Embryonic facial prominence (tissue), 1 donor: Measurements from ENCODE around the gene WDR83.
"Not testable (repeated sequence)": the region's sequence is repeated elsewhere in the genome, so short reads cannot be mapped to it uniquely, and the experiment has no call there.

Experiments
- DNase-seq: peaks from one replicate; pipeline ENCODE4 v3.0.0-alpha.2; 2016; ENCODE audit errors: extremely low spot score

WDR83 gene

DNA sequence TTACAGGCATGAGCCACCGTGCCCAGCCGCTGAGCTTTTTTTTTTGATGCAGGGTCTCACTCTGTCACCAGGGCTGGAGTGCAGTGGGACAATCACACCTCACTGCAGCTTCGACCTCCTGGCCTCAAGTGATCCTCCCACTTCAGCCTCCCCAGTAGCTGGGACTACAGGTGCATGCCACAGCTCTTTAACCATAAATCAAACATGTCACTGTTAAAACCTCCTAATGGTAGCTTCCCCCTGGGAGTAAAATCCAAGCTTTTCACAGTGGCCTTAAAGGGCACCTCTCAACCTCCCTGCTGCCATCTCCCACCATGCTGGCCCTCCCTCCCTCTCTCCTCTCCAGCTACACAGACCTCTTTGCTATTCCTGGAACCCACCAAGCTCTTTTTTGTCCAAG lies 19.2 kb downstream of the WDR83 start:
- DNase-seq = no peak

DNA sequence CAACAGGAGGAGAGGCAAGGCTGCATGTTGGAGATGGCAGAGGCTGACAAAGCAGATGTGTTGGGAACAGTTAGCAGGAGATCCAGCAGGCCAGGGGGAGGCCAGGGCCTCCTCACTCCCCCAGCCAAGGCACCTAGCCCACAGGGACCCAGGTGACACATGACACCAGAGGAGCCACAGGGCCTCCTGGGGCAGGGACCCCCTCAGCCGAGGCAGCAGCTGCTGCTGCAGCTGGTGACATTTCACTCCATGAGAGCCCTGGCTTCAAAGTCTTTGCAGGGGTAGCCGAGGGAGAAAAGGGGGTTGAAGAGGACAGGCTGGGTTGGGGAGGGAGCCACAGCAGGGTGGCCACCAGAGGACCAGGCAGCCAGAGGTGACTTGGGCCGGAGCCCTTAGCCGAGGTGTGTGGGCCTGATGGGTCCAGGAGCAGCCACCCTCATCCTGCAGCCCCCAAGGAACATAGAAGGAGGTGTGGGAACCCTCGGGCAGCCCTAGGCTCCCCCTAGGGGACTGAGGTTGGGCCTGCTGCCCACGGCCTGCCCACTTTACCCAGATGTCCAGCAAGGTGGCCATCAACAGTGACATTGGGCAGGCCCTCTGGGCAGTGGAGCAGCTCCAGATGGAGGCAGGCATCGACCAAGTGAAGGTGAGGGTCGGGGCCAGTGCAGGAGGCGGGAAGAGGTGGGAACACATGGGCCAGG lies 21.0 kb downstream of the WDR83 start, which contains the start of gene GNG14:
Gene GNG14 (plus strand): TSS at position 503 of the 701 bp plus-strand sequence. CDS start 51 bp downstream, at position 554.
- DNase-seq = no peak

DNA sequence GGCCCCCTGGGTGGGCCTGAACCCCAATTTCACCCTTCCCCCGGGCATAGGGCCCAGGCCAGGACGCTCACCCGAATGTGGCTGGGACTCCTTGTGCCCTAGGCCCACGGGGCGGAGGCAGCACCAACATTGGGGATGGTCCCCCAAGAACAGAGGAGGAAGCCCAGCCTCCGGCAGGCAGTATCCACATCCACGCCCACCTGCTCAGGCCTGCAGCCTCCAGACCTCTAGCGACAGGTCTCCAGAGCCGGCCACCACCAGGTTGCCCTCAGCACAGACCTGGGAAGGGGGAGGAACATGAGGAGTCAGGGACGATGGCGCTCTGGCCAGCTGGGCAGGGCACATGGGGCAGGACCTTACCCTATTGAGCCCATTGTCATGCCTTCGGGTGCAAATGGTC lies 22.4 kb downstream of the WDR83 start:
- no peak for DNase-seq

DNA sequence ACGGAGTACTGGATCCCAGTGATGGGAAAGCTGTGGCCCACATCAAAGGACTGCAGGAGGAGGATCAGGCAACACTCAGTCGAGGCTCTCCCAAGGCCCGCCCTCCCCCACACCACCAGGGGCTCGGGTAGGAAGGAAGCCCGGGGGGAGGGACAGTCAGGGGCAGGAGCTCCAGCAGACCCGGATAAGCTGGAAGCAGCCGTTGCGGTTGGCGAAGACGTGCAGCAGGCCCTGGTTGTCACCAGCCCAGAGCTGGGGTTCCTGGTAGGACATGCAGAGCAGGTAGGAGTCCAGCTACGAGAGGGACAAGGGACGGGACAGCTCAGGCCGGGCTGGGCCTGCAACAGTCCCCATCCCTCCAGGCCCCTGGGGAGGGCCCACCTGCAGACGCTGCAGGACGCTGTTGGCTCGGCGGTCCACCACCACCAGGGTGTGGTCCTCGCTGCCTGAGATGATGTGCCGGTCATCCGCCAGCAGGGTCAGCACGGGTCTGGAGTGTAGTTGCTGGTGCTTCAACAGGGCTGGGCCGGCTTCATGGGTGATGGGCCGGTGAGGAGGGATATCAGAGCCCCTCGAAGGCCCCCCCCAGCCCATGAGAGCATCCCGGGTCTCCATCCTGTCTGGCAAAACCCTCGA lies 23.1 kb downstream of the WDR83 start:
- no peak for DNase-seq

DNA sequence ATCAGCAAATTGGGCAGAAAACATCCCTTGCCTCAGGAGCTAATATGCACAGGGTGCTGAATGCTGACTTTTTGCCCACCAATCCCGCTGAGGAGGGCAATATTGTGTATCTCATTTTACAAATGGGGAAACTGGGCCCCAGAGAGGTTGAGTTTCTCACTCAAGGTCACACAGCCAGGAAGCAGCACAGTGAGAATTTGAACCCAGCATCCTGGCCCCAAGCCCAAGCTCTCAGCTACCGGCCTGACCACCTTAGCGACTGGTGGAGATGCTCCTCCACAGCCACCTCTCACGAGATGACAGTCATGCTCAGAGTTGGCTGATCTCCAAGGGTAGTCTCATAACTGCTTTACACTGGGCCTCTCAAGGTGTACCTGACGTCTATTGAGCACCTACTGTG lies 26.4 kb downstream of the WDR83 start:
- no peak for DNase-seq

DNA sequence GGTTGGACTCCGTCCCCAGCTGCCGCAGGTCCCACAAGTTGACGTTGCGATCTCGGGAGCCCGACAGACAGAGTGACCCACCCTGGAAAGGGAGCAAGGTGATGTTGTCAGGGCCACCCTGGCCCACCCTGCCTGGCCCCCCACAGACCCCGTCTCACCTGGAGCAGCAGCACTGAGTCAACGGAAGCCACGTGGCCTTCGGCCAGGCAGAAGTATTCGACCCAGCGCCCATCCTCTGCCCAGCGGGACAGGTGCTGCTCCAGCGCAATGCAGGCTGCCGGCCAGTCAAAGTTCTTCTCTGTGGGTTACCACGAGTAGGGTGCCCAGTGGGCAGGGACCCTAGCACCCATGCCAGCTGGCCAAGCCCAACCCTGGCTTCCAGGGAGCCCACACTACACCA lies 28.0 kb downstream of the WDR83 start:
- DNase-seq = no peak

DNA sequence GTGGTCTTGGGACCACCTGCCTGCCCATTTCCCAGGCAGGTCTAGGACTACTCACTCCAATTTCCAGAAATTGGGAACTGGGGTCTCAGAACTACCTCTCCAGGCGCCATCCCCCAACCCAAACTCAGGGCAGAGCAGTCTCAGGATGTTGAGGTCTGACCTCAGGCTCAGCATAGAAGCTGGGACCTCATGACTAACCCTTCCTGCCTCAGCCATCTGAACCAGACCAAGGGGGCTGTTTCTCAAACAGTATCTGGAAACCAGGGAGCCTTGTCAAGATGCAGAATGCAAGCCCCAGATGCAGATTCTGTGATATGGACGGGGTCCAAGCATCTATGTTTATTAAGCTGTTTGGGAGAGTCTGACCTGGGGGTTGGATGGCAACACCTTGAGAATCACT lies 28.5 kb downstream of the WDR83 start:
- DNase-seq = no peak

DNA sequence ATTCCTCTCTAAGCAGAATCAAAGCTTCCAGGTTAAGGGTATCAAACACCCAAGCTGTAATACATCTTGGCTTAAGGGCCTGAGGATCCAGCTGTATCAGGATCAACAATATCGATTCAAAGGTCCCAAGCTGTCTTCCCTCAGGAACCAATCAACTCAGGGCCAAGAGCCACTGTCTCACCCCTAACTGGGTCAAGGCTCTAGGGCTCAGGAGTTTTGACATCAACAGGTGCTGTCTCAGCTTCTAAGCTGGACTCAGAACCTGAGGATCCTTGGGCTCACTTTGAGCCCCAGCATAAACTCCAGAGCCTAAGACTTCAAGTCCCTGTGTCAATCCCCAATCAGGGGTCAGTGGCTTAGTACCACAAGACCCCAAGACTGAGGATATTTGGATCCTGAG lies 28.9 kb downstream of the WDR83 start:
- no peak for DNase-seq

DNA sequence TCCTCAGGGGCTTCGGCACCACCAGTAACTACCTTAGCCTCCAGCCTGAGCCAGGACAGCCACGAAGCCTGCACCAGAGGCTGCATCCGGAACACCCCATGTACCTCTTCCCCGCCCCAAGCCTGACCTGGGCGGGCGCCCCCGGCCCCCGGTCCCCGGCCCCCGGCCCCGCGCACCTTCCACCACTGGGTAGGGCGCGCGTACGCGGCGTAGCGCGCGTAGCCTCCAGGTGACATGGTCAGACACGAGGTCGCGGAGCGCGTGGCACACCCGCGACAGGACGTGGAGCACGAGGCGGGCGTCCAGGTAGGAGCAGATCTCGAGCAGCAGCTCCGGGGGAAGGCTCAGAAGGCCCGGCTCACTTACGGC lies 29.4 kb downstream of the WDR83 start:
- DNase-seq = no peak

DNA sequence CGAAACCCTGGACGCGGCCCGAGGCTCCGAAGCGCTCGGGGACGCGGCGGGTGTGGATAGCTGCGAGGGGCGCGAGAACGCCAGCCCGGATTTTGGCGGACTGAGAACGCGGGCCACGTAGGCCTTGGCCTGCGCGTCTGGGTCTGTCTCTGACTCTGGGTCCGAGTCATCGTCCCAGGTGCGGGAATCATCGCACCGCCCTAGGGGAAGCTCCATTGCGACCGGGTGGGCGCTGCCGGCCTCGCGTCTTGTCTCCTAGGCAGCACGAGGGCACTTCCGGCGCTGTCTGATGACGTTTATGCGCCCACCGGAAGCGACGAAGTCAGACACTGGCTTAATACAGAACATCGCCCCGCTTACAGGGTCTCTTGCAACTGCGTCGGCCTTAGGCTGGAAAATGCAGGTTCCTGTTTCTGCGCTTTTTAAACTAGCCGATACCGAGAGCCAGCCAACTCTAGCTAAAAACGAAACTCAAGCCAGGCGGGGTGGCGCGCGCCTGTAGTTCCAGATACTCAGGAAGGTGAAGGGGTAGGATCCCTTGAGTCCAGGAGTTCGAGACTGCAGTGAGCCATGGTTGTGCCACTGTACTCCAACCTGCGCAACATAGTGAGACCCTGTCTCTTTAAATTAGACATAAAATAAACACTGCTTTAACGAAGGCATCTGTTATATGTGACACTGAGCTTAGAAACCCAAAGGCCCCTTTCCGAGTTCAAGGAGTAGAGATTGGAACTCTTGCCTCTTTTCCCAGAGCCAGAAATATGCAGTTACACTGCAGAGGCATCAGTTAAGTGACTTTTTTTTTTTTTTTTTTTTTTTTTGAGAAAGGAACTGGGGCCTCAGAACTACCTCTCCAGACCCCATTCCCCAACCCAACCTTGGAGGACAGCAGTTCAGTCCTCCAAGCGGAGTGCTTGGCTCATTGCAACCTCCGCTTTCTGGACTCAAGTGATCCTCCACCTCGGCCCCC lies 30.0 kb downstream of the WDR83 start, which contains the start of gene FBXW9:
Gene FBXW9 (minus strand): TSS at position 266 of the 970 bp plus-strand sequence. CDS start 50 bp downstream, at position 216.
- peak; percentile 87 for DNase-seq

DNA sequence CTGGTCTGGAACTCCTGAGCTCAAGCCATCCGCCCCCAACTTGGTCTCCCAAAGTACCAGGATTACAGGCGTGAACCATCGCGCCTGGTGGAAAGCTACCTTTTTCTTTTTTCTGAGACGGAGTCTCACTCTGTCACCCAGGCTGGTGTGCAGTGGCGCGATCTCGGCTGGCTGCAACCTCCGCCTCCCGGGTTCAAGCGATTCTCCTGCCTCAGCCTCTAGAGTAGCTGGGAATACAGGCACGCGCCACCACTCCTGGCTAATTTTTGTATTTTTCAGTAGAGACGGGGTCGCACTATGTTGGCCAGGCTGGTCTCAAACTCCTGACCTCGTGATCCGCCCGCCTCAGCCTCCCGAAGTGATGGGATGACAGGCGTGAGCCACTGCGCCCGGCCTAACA lies 30.8 kb downstream of the WDR83 start:
- DNase-seq = not testable (repeated sequence)

DNA sequence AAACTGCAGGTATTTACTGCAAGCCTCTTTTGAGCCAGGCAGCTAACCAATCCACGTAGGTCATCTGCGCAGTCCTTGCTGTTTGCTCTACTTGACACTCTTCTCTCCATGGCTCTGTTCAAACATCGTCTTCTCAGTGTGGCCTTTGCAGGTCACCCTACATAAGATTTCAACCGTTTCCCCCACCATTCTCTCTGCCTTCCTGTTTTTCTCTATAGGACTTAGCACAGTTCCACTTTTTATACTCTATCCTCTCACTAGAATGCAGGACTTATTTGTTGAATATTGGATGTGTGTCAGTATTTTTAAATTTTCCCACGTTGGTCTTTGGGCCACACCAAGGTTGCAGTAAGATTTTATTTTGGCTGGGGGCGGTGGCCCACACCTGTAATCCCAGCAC lies 31.5 kb downstream of the WDR83 start:
- no peak for DNase-seq

DNA sequence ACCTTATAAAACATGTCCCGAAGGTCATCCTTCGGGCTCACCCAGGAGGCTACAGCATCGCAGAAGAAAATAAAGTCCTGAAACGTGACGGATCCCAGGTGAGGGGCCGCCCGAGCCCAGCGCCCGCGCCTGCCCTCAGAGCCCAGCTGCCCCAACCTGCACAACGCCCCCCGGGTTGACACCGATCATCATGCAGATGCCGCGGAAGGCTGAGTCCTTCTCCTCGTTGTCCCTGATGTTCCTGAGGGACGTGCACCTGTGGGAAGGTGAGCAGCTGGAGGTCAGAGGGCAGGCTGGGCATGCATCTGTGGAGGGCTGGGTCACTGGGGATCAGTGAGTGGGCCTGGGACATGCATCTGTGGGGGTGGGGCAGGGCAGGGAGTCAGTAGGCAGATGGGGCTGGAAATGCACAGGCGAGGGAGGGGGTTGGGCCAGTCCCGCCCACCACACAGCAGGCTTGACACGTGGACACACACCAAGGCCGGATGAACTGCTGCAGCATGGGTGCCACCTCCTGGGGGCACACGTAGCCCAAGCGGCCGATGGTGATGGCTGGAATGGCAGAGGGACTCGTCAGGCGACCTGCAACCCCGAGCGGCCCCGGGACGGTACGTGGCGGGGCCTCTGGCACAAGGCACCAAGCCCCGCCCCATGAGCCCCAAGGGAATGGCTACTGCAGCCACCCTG lies 35.1 kb downstream of the WDR83 start:
- DNase-seq = no peak

DNA sequence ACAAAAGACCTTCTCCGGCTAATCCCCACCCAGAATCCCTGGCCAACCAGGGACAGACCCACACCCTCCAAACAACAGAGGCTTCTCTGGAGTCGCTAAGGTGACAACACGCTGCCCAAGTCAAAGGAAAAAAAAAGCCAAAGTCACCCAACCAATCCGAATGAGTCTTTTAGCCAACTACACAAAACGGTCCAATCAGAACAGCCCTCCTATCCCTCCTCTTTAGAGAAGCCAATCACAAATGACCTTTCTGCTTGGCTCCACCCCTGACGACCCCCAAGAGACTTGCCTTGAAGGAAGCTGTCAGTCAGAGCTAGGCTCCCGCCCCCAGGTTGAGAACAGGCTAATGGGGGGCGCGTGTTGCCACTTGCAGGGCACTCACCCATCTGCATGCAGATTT lies 36.4 kb downstream of the WDR83 start:
- DNase-seq = no peak

DNA sequence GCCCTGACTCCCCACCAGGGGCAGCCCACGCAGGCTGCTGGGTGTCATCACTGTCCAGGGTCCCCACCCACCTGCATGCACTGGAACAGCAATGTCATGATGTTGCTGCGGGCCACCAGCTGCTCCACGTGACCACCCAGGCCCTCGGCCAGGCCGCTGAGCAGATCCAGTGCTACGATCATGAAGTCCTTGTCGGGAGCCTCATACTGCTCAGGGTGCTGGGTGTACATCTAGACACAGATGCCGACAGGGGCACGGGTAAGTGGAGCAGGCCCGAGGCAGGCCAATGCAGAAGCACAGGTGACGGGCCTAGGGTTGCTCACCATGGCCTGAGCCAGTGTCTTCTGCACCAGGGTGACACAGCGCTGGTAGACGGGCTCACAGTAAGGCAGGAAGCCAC lies 38.6 kb downstream of the WDR83 start:
- DNase-seq = no peak

DNA sequence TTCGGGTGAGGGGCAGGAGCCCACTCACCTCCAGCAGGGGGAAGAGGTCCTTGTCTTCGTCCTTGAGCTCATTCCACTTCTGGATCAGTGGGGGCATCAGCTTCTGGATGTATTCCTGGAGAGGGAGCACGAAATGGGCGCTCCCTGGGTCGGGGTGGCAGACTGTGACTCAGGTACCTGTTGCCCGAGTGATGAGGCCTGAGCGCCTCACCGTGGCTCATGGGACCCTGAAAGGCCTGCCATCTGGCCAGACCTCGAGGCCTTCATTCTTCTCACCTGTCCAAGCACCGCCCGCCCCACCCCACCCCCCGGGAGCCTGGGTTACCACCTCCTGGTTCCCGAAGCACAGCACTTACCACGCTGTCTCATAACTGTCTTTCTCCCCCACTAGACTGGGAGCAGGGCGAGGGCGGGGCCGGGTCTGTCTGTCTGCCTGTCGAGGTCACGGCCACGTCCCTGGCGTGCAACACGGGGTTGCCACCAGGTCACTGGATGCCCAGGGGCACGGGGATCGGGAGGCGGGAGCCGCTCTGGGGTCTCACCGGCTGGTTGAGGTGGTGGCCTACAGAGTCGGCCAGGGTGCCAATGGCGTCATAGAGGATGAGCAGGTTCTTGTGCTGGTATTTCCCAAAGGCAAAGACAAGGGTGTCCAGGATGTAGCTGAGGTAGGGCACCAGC lies 39.2 kb downstream of the WDR83 start:
- DNase-seq = no peak

DNA sequence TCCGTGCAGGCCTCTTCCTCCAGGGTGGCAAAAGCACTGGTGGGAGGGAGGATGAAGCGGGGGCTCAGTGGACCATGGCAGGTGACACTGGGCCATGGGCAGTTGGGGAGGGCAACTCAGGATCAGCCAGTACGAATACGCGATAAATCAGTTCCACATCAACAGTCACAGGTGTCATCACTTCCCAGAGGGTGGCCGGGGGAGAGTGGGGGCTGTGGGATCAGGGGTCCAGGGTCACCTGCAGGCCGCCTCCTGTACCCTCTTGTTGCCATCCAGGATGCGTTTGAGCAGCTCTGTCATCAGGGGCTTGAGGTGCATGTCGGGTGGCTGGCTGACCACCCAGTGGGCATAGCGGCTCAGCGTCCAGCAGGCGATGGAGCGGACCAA lies 39.7 kb downstream of the WDR83 start:
- no peak for DNase-seq

DNA sequence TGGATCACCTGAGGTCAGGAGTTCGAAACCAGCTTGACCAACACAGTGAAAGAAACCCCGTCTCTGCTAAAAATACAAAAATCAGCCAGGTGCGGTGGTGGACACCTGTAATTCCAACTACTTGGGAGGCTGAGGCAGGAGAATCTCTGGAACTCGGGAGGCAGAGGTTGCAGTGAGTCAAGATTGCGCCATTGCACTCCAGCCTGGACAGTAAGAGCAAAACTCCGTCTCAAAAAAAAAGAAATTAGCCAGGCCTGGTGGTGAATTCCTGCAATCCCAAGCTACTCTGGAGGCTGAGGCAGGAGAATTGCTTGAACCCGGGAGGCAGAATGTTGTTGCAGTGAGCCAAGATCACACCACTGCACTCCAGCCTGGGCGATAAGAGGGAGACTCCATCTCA lies 42.0 kb downstream of the WDR83 start:
- no peak for DNase-seq

DNA sequence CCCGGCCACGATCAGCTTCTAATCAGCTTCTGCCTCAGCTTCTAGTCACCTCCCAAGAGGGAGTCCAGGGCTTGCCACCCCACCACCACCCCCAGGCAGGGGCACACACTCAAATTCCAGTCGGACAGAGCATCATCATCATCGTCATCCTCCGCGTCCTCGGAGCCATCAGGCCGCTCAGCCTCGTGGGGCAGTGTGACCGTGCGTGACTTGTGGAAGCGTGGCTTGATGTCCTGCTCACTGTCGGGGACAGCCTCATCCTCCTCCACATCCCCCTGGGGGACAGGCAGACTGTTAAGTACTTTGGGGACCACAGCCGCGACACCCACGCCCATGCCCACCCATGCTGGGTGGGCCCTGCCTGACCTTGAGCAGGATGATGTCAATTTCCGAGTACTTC lies 44.6 kb downstream of the WDR83 start:
- DNase-seq = no peak

DNA sequence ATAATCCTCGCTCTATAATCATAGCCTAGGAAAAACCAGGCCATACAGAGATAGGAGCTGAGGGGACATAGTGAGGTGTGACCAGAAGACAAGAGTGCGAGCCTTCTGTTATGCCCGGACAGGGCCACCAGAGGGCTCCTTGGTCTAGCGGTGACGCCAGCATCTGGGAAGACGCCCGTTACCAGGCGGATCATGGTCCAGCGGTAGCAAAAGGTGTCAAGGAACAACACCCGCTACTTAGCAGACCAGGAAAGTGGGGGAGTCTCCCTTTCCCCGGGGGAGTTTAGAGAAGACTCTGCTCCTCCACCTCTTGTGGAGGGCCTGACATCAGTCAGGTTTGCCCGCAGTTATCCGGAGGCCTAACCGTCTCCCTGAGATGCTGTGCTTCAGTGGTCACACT lies 45.5 kb downstream of the WDR83 start:
- not testable (repeated sequence) for DNase-seq

DNA sequence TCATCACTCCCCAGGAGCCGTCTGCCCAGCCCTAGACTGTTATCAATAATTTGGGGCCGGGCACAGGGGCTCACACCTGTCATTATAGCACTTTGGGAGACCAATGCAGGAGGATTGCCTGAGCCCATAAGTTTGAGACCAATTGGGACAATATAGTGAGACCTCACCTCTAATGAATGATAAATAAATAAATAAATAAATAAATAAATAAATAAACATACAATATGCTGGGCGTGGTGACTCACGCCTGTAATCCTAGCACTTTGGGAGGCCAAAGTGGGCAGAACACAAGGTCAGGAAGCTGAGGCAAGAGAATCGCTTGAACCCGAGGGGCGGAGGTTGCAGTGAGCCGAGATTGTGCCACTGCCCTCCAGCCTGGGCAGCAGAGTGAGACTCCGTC lies 46.7 kb downstream of the WDR83 start:
- not testable (repeated sequence) for DNase-seq
